Testis (tissue), 3 donors: Measurements from ENCODE around the gene CDS1. TPM values are rescaled to one million over a fixed set of nuclear protein-coding genes. Genes with fewer than 3 reads are reported as not detected.

Source experiments
- DNase-seq: peaks from one replicate; pipeline ENCODE4 v3.0.0-alpha.2; 2019
- H3K27ac ChIP-seq, 2 donors: fragments of 200-600 bp; sonication (generic); one replicate each; pipeline ENCODE4 v1.5.1; 2019
- H3K27me3 ChIP-seq: fragments of 200-600 bp; sonication (generic); one replicate; pipeline ENCODE4 v1.5.1; 2019
- H3K36me3 ChIP-seq: fragments of 200-600 bp; sonication (generic); one replicate; pipeline ENCODE4 v1.5.1; 2017; ENCODE audit warnings: low read depth; ENCODE audit errors: missing control alignments
- H3K4me1 ChIP-seq: fragments of 200-600 bp; sonication (generic); one replicate; pipeline ENCODE4 v1.5.1; 2019
- H3K4me3 ChIP-seq, 2 donors: fragments of 200-600 bp; sonication (generic); one replicate each; pipeline ENCODE4 v1.5.1; 2017 to 2019
- H3K9me3 ChIP-seq: fragments of 200-600 bp; sonication (generic); one replicate; pipeline ENCODE4 v1.5.1; 2017
- POLR2A ChIP-seq: fragments of 450-650 bp; IDR thresholded peaks from one replicate; pipeline ENCODE4 v1.6.1; 2017; ENCODE audit warnings: antibody characterized with exemption, mild to moderate bottlenecking, moderate library complexity
- WGBS, 2 donors: methylation state at CpG; one replicate each; pipeline ENCODE4 v1.1.5; 2018; 5-methylcytosine and 5-hydroxymethylcytosine counted together
- intact Hi-C: fragments of 100-400 bp; cut with DNase I; formaldehyde crosslinking; loops from one replicate; pipeline ENCODE4 v1.15.1; 2023; ENCODE audit warnings: low total_unique reads
- polyA plus RNA-seq: library from polyadenylated mRNA; stranded (reverse); fragments of 350-450 nt; fragmentation: Illumina TruSeq; extraction: RNeasy Lipid Tissue Mini Kit (QIAGEN cat#74804); gene quantifications from one replicate; pipeline ENCODE4 v1.2.3, GENCODE V29; 2014; ENCODE audit warnings: low read depth, low replicate concordance; ENCODE audit not compliant: insufficient read depth
- total RNA-seq, 2 donors: library from RNA; depleted of rRNA; stranded (reverse); fragments of >200 nt; gene quantifications; one replicate each; pipeline ENCODE4 v1.2.3, GENCODE V29; 2016
- TF ChIP-seq, protein P1 (sequence below), 3 experiments: fragments of 450-650 bp in 2 of 3; fragments of 200-600 bp in 1 of 3; sonication (generic) in 1 of 3; IDR thresholded peaks; one replicate each; pipeline ENCODE4 v1.5.1; 2016 to 2019; ENCODE audit warnings: antibody characterized with exemption in 3 of 3, mild to moderate bottlenecking in 2 of 3, moderate library complexity in 1 of 3

CDS1 gene
- total and polyA plus RNA-seq, 3 donors from 2014 or later: 13.5 to 20.3 (median 15.2) TPM

DNA sequence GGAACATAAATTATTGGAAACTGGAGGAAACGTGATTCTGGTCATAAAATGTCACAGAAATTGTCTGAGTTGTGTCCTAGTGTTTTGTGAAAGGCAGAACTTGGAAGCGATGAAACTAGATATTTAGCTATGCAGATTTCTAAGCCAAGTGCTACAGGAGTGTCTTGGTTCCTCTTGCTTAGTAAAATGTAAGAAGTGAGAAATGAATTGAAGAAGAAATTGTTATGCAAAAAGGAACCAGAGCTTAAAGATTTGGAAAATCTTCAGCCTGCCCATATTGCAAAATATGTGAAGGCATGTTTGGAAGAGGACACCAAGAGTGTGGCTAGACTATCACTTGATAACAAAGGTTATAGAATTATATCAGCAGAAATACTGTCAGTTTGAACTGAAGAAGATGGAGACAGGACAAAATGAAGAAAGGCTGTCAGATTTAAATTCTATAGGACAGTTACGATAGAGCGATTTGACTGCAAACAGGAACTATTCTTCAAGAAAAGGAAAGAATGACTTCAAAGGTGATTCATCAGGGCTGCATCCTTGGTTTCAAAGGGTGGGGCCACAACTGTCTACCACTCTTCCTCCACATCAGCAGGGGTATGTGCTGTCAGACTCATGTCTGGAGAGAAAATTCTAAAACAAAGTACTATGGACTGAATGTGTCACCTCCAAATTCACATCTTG, 9.4 kb upstream of the CDS1 start:
- DNase-seq: no peak
- TF ChIP-seq, protein P1, sequence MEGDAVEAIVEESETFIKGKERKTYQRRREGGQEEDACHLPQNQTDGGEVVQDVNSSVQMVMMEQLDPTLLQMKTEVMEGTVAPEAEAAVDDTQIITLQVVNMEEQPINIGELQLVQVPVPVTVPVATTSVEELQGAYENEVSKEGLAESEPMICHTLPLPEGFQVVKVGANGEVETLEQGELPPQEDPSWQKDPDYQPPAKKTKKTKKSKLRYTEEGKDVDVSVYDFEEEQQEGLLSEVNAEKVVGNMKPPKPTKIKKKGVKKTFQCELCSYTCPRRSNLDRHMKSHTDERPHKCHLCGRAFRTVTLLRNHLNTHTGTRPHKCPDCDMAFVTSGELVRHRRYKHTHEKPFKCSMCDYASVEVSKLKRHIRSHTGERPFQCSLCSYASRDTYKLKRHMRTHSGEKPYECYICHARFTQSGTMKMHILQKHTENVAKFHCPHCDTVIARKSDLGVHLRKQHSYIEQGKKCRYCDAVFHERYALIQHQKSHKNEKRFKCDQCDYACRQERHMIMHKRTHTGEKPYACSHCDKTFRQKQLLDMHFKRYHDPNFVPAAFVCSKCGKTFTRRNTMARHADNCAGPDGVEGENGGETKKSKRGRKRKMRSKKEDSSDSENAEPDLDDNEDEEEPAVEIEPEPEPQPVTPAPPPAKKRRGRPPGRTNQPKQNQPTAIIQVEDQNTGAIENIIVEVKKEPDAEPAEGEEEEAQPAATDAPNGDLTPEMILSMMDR (IDR thresholded peaks at IDR 0.05): no peak
- no peak for TF ChIP-seq POLR2A
- no peaks in the 10 kb centered on the region for H3K9me3 ChIP-seq
- H3K27ac ChIP-seq: no peak overlapping the region
- no peaks in the 10 kb centered on the region for H3K36me3 ChIP-seq
- intact Hi-C loops: no loop called here
- H3K27me3 ChIP-seq: no peaks in the 10 kb centered on the region
- H3K4me3 ChIP-seq: no peak overlapping the region
- WGBS, 2 donors: 75 to 86% methylated on average over 4 of the region's 4 CpGs
- H3K4me1 ChIP-seq: no peaks in the 10 kb centered on the region

DNA sequence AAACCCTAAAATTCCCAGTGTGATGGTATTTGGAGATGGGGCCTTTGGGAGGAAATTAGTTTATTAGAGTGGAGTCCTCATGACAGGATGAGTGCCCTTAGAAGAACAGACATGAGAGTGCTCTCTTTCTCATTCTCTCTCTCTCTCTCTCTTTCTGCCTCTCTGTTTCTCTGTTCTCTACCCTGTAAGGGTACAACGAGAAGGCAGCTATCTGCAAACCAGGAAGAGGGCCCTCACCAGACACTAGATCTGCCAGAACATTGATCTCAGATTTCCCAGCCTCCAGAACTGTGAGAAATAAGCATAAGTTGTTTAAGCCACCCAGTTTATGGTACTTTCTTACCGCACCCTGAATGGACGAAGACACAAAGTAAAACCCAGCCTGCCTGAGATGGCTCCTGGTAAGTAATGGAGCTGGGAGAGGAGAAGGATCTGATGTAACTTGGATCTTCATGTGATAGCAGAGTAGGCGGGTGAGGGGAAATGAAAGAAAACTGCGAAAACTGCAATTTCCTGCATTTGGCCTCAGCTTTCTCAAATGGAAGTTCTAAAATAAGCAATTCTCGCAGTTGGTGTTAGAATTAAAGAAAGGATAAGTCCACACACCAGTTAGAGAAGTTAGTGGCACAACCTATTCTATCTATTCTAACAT, 8.7 kb upstream of the CDS1 start:
- WGBS, 2 donors: 87 to 92% methylated on average over 6 of the region's 6 CpGs
- H3K4me3 ChIP-seq: no peak overlapping the region

DNA sequence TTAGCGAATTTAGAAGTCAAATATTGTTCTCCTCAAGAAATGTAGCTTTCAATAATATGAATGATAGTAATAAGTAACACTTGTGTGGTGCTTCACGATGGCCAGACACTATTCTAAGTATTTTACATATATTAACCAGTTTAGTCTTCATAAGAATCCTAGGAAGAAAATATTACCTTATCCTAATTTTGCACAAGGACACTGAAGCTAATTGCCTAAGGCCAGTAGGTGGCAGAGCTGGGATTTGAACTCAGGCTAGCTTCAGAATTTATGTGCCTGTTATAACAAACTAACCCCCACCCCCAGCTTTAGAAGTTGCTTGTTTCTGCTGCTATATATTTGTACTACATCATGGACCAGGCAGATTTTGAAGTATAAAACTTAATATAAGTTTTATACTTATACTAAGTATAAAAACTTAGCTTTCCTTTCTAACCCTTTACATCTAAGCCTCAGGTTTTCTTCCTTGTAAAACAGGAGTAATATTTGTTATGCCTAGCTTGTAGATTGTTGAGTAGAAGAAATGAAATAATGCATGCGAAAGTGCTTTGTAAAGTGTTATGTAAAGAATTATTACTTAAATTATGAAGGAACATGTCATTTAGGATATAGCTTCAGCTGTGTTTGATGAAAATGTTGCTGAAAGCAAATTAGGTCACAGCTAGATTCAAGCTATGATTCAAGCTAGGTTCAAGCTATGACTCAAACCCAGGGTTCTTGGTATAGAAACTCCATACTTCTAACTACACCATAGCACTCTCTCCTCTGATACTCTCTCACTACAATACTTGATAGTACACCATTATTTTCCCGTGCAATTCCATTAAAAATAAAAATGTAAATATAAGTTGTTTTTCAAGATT, 4.2 kb upstream of the CDS1 start:
- H3K27me3 ChIP-seq: no peaks in the 10 kb centered on the region
- intact Hi-C loops: no loop called here
- TF ChIP-seq POLR2A: no peak
- TF ChIP-seq, protein P1 (IDR thresholded peaks at IDR 0.05): peak in 2 of 3 experiments; percentile 20 to 37
- no peaks in the 10 kb centered on the region for H3K4me1 ChIP-seq
- no peak overlapping the region for H3K4me3 ChIP-seq
- DNase-seq: peak; percentile 62
- no peaks in the 10 kb centered on the region for H3K9me3 ChIP-seq
- H3K27ac ChIP-seq: no peak overlapping the region
- WGBS, 2 donors: 78 to 79% methylated on average over 4 of the region's 4 CpGs
- no peaks in the 10 kb centered on the region for H3K36me3 ChIP-seq

More for the DNA sequence above, 8.7 kb upstream of the CDS1 start:
- Histone ChIP-seq H3K27ac (no peak overlapping the region), H3K9me3 (no peaks in the 10 kb centered on the region), H3K4me1 (no peaks in the 10 kb centered on the region), H3K27me3 (no peaks in the 10 kb centered on the region), H3K36me3 (no peaks in the 10 kb centered on the region)
- TF ChIP-seq, protein P1 (IDR thresholded peaks at IDR 0.05): no peak
- TF ChIP-seq POLR2A: no peak
- no peak for DNase-seq
- intact Hi-C loops: no loop called here

DNA sequence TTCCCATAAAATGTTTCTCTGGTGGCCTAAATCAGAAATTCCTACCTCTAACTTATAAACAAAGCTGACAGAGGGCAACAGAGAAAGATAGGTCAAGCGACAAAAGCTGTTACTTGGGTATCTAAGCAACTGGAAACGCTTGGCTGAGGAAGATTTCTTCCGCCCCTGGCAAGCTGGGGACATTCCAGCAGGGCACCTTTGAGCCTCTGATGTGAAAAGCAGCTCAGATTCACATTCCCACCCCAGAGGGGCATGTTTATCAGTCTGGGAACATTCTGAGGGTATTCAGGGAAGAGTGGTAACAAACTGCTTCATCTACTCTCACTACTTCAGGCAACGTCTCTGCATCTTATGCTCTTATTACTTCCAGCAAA, 3.5 kb upstream of the CDS1 start:
- intact Hi-C loops: no loop called here

More for the DNA sequence above, 3.5 kb upstream of the CDS1 start:
- Histone ChIP-seq H3K27ac (no peak overlapping the region), H3K9me3 (no peaks in the 10 kb centered on the region), H3K27me3 (no peaks in the 10 kb centered on the region), H3K4me3 (no peak overlapping the region), H3K36me3 (no peaks in the 10 kb centered on the region), H3K4me1 (no peaks in the 10 kb centered on the region)
- 71 to 81% methylated on average over 4 of the region's 4 CpGs for WGBS, 2 donors
- no peak for TF ChIP-seq POLR2A
- TF ChIP-seq, protein P1 (IDR thresholded peaks at IDR 0.05): no peak
- DNase-seq: no peak
